Activated CD4-positive, alpha-beta T cell treated with anti-CD3 and anti-CD28 coated beads, Interleukin-2, Interleukin-6, amounts not matched to agents 100 ng/mL and 50 ng/mL, durations not matched to agents 16 hours and 8 hours (primary cell): ENCODE results near the gene DPP8.
"Not testable (repeated sequence)": the region's sequence is repeated elsewhere in the genome, so short reads cannot be mapped to it uniquely, and the experiment has no call there.

Source experiments
- DNase-seq: peaks from one replicate; pipeline ENCODE4 v3.0.0-alpha.2; 2020

DPP8 gene

DNA sequence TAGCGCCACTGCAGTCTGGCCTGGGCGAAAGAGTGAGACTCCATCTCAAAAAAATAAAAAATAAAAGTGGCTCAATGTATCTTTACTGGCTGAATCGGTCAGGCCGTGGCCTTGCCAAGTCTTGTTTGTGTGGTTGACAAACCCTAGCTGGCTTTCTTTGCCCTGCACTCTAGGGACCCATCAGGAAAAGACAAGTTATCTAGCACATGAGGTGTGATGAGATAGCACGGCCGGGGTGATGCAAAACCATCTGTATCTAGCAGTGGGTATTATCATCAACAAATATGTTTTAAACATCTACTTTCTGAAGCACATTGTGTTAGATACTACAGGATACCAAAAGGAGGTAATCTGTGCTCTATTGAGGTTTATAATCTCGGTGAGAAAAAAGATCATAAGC, 3.9 kb upstream of the DPP8 start:
- DNase-seq, result no peak

DNA sequence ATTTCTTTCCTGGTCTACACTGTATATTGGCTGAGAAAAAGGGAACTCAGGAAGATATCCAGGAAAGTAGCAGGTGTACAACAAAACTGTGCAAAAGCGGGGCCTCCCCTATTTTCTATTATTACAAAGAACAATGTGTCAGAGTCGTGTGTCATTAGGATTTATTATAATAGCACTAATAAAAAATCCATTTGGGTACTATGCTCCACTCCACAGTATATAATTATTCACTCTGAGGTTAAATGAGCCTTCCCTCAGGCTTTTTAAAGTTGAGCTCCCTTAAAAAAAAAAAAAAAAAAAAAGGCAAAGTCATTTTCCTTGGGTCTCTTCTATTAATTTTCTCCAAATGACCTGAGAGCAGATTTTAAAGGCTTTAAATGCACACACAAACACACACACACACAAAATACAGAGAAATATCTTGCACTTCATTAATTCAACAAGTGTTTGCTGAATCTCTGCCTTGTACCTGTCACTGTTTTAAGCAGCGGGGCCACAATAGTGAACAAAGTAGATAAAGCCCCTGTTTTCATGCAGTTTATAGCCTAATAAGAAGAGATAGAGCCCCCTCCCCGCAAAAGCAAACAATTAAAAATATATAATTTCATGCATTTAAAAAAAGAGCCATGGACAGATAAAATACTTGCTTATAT, 1.3 kb upstream of the DPP8 start:
- DNase-seq, result no peak

DNA sequence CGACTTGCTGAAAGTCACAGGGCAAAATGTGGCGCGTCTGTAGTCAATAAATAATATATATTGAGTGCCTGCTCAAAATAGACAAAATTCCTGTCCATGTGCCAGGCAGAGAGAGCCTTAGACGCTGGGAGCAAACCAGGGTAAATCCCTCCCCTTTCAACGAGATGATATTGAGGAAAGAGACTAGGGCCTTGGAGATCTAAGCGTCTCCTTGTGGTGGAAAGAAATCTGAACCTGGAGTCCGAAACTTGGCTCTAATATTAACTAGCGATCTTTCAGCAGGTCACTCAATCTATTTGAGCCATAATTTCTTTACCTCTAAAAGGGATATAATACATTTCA, 348 bp upstream of the DPP8 start:
- DNase-seq, result no peak

DNA sequence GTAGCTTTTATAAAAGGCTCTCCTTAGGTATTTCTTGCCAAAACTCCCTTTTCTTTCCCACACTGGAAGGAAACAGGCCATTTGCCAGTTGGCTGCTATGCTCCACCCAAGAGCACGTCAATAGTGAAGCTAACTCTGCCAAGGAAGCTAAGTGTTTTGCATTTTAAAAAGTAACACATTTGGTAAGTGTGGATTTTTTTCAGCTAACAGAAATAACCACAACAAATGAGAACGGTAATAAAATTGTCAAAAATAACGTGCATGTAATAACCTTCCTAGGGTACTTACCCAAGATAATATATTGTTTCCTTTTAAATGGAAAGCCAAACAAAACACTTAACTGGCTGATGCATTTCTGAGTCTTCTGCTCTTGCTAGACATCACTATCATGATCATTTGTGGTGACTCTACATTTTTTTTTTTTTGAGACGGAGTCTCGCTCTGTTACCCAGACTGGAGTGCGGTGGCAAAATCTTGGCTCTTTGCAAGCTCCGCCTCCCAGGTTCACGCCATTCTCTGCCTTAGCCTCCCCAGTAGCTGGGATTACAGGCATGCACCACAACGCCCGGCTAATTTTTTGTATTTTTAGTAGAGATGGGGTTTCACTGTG, 4.6 kb downstream of the DPP8 start:
- no peak for DNase-seq

DNA sequence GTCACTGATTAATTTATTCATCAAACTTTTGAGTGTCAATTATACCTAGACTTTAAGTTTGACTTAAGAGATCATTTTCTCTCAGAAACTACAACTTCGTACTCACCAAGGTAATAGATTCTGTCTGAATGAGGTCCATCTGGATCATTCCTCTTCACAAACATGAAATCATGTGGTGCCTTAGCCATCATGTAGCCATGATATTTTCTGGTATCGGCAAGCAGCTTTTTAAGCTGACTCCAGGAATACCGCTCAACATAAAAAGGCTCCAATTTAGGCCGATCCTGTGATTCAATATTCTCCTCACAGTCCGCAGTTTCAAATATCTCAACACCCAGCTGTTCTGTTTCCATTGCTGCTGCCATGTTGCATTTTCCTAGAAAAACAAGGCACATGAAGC, 5.3 kb downstream of the DPP8 start:
- no peak for DNase-seq

DNA sequence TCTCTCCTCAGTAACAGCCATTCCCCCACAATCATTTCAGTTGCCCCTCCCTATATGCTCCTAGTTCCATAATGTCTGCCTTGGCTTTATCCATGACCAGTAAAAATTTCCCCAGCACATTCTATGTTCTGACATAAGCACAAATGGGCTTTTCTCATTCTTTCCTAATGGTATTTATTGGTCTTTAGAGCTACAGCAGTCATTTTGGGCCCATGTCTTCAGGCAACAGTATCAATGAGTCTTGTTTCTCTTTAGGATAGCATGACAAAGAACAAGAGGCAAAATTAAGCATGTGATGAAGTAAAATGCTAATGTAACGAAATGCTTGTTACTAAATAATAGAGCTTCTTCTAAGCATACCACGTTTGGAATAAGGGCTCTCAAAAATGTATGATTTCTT, 8.2 kb downstream of the DPP8 start:
- no peak for DNase-seq

DNA sequence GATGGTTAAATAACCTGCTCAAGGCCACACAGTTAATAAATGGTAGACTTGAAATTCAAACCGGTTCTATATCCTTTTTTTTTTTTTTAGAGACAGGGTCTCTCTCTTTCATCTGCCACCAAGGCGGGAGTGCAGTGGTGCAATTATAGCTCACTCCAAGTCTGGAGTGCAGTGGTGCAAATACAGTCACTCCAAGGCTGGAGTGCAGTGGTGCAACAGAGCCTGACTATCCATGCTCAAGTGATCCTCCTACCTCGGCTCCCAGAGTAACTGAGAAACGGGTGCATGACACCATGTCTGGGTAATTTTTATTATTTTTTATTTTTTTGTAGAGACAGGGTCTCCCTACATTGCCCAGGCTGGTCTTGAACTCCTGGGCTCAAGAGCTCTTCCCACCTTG, 23.4 kb downstream of the DPP8 start:
- no peak for DNase-seq

DNA sequence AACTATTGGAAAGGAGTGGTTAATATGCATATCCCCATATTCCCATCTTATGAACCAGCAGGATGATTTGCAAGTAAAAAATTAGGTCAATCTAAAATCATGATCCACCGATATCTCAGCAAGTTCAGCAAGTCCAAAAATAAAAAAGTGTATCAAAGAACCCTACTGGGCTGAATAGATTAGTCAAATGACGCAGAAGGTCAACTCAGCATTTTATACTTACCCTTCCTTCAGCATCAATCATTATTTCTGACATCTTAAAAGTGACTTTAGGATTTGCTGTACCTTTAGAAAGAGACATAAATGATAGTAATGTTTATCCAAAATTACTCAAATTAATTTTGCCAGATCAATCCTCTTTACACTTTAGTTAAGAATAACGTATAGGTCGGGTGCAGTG, 32.6 kb downstream of the DPP8 start:
- DNase-seq, result no peak

DNA sequence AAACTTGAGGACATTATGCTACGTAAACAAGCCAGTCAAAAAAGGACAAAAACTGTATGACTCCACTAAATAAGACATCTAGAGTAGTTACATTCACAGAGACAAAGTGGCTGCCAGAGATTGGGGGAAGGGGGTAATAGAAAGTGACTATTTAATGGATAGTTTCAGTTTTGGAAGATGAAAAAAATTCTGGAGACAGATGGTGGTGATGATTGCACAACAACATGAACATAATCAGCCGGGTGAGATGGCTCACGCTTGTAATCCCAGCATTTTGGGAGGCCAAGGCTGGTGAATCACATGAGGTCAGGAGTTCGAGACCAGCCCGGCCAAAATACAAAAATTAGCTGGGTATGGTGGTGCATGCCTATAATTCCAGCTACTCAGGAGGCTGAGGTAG, 40.6 kb downstream of the DPP8 start:
- DNase-seq, result no peak

DNA sequence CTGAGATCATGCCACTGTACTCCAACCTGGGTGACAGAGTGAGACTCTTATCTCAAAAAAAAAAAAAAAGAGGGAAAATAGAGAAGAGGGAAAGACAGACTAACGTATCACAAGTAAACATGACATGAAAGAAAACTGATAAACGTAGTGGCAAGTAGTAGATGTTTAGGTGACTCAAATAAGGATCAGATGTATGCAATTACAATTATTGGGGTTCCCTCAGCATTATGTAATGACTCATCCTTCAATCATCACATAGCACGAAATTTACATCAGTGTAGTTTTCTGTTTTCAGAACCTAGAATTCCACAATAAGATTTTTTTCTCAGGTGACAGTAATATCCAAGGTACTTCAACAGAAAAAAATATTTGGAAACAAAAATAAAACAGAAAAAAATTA, 46.6 kb downstream of the DPP8 start:
- peak; percentile 13 for DNase-seq

DNA sequence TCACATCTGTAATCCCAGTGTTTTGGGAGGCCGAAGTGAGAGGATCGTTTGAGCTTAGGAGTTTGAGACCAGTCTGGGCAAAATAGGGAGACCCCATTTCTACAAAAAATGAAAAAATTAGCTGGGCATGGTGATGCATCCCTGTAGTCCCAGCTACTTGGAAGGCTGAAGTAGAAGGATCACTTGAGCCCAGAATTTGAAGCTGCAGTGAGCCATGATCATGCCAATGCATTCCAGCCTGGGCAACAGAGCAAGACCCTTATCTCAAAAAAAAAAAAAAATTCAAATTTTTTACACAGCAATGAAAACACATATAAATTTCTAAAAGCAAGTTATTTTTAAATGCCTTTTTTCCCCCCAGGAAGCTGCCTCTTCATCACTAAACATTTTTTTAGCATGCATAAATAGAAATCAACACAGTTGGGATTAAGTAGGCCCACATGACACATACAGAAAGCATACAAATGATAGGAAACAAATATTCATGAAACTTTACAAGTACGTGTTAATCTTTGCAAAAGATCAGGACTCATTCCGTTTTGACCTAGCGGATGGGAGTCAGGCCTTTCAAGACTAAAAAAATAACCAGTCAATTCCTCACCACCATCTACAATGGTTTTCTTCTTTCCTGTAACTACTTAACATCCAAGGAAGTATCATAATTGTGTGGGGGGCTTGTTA, 49.1 kb downstream of the DPP8 start:
- no peak for DNase-seq

DNA sequence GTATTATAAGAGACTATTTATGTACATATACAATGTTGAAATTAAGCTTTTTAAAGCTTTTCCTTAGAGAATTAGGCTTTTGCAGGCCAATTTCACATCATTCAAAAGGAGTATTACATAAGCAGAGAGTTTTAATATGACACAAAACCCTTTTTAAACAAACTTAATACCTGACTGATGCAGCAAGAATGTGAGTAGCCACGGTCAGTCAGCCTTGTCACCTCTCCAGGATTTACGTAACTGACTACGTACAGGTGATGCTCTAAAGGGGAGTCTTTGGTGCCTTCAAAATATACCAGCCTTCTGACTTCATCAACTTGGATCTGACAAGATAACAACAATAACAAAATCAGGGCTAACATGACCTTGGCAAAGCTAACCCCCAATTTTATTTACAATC, 50.6 kb downstream of the DPP8 start:
- DNase-seq, result no peak

DNA sequence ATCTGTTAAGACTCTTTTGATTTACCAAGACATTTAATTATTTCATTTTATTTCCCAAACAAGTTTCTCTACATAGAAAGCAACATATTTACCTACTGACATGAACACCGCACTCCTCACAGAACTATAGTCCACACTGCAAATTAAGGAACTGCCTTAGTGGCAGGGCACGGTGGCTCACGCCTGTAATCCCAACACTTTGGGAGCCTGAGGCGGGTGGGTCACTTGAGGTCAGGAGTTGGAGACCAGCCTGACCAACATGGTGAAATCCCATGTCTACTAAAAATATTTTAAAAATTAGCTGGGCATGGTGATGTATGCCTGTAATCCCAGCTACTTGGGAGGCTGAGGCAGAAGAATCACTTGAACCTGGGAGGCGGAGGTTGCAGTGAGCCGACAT, 54.4 kb downstream of the DPP8 start:
- DNase-seq, result not testable (repeated sequence)

DNA sequence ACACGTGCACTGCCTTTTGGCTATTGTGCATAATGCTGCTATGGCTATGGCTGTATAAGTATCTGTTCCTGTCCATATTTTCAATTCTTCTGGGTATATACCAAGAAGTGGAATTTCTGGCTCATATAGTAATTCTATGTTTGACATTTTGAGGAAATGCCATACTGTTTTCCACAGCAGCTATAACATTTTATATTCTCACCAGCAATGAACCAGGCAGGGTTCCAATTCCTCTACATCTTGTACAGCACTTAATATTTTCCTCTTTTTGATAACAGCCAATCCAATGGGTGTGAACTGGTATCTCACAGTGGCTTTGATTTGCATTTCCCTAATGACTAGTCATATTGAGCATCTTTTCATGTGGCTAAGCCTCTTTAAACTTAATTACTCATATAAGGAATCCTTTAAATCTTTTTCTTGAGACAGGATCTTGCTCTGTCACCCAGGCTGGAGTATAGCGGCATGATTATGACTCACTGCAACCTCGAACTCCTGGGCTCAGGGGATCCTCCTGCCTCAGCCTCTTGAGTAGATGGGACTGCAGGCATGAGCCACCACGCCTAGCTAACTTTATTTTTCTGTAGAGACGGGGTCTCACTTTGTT, 56.6 kb downstream of the DPP8 start:
- peak; percentile 72 for DNase-seq

DNA sequence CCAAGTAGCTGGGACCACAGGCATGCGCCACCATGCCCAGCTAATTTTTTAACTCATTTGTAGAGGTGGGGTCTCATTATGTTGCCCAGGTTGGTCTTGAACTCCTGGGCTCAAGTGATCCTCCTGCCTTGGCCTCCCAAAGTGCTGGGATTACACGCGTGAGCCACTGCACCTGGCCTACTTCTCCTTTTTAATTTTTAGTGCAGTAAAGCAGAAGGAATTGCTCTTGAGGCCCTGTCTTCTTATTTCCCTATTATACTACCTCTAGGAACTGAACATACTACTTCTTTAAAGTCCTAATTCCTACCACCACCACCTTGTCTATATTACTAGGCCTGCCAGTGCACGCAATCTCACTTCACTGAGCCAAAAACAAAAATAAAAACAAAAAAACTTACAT, 62.2 kb downstream of the DPP8 start:
- DNase-seq, result not testable (repeated sequence)

DNA sequence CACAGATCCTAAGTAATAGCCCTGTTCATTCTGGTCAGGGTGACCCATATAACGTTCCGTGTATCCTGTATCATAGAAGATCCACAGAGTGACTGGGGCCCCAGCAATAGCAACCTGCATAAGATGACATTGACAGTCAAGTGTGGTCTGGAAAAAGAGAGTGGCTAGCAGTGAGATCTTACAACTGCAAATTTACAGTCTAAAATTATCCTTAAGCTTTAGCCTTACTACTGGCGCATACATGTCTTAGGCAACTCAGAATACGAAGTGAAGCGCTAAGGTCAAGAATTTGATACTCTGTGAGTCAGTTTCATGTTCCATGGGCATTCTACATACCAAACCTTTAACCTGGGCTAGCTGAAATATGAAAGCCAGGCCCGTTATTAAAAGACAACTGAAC, 65.5 kb downstream of the DPP8 start:
- DNase-seq, result no peak

DNA sequence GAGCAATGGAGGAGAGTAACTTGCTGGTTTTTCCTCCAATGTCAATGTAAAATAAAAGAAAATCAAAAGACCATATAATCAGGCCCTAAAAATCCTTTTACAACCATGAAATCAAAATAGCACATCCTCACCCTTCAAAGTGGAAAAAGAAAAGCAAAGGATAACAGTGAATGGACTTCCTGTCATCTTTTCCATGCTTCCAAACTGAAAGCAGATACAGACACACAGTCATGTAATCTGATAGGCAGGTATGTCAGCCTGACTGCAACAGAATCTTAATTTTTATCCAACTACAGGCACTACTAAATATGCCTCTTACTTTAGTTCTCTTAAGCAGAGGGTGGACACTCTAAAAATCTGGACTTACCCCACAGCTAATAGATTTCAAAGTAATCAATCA, 66.9 kb downstream of the DPP8 start:
- no peak for DNase-seq

DNA sequence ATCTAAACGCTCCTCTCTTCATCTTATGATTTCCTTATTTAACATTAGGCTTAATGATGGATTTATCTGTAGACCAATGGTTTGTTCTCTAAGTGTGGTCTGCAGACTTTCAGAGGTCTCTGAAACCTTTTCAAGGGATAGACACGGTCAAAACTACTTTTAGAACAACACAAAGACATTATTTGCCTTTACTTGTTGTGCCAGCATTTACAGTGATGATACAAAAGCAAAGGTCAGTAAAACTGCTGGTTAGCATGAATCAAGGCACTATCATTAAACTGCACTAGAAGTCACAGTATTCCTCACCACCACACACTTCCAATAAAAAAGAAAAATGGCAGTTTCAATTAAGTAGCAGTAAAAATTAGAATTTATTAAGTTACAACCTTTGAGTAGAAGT, 70.3 kb downstream of the DPP8 start:
- DNase-seq, result no peak

DNA sequence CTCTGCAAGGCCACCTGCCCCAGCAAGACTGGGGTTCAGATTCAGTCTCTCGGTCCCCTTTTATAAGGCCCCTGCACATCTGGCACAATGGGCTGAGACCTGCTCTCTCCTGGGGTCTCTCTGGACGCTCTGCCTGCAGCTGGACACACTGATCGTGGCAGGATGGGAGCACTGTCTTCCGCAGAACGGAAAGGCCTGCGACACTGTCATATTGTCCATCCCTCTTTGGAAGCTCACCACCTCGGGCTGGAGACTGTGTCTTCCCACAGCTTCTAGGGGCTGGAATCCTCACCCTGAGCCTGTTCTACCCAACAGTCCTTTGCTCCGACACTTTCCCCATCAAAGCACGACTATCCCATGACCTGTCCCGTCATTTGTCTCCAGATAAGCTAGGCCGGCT, 83.3 kb downstream of the DPP8 start:
- DNase-seq, result no peak

DNA sequence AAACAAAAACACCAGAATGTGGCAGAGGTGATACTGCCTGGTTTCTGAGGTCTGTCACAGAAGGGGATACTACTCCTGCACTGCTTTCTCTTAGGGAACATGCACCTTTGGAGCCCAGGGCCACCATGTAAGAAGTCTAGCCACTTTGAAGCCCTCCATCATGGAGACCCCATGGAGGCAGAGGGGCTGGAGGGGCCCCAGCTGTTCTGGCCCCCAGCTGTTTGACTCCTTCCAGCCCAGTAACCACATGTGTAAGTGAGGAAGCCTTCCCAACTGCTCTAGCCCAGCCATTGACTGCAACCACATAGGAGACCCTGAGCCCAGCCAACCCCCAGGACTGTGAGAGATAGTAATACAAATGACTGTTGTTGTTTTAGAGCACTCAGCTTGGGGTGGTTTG, 85.8 kb downstream of the DPP8 start:
- DNase-seq, result no peak

DNA sequence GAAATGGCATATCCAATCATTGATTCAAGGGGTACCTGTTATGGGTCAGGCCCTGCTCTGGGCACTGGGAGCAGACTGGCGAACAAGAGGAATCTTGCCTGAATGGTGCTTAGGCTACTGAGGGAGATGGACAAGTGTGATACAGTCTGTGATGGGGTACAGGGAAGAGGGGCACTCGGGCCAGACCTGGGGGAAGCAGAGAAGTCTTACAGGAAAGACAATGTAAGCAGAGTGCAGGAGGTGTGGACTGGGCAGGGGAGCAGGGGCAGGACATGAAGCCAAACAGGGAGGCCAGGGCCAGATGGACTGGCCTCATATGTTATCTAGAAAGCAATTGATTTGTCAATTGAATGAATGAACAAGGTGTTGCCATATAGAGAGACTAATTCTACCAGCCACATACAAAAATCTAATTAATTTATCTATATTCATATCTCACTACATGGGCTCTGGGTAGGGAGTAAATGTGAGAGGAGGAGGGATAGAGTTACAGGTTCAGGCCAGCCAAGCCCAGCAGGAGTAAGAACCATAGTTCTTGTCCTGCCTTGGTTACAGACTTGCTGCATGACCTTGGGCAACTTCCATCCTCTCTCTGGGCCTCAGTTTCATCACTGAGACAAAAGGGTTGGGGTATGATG, 91.2 kb downstream of the DPP8 start:
- DNase-seq, result no peak

DNA sequence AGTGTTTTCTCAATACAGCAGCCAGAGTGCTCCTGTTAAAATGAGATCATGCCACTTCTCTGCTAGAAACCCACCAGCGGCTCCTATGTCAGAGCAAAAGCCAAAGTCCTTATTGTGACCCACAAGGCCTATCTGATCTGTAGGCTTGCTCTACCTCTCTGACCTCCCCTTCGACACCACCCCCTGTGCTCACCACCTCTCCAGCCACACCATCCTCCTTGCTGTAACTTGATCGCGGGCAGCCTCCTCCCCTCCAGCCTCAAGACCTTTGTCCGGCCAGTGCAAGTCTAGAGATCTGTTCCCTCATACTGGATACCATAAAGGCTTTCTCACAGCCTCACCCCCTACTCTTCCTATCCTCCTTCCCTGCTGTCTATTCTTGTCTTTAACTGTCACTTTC, 92.8 kb downstream of the DPP8 start:
- no peak for DNase-seq

DNA sequence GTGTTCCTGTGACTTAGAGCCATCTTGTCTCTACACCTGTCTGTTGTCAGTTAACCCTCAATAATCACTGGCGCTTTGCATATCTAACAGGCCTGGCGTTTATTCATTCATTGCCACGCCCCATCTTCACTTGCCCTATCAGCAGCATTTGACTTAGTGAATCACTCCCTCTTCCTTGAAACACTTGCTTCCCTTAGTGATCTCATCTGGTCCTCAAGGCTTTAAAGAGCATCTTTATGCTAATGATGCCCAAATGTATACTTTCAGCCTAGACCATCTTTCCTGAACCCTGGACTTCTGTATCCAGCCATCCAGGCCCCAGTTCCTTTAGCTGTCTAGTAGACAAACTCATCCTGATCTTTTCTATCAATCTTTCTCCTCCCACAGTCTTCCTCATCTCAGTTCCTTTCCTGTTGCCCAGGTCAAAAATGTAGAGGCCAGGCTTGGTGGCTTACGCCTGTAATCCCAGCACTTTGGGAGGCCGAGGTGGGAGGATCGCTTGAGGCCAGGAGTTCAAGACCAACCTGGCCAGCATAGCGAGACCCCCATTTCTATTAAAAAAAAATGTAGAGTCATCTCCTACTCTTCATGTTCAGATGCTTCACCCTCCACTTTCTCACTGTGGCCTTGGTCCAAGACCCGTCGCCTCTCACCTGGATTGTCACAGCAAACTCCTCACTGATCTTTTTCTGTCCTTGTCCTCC, 93.4 kb downstream of the DPP8 start:
- DNase-seq, result no peak
